ENCODE data around the gene CDC42EP3.

Gene CDC42EP3

GRCh38 chr2:37683241-37683640 lies 11.8 kb upstream of the CDC42EP3 start:
- no peak for DNase-seq

GRCh38 chr2:37682473-37682872 lies 11.0 kb upstream of the CDC42EP3 start:
- no peak for DNase-seq

GRCh38 chr2:37681587-37681986 lies 10.1 kb upstream of the CDC42EP3 start:
- no peak for DNase-seq

- DNase-seq = peak; percentile 4
Measured at GRCh38 chr2:37679072-37679695, 7.7 kb upstream of the CDC42EP3 start.

GRCh38 chr2:37676274-37676673 lies 4.8 kb upstream of the CDC42EP3 start:
- peak; percentile 70 for DNase-seq

GRCh38 chr2:37674946-37675345 lies 3.5 kb upstream of the CDC42EP3 start:
- DNase-seq = no peak

- no peak for DNase-seq
Measured at GRCh38 chr2:37672870-37673184, 1.4 kb upstream of the CDC42EP3 start.

- peak; percentile 89 for DNase-seq
Measured at GRCh38 chr2:37672104-37672869, 845 bp upstream of the CDC42EP3 start.

- DNase-seq = no peak
Measured at GRCh38 chr2:37671816-37672103, 318 bp upstream of the CDC42EP3 start.

GRCh38 chr2:37670378-37671008 lies 949 bp downstream of the CDC42EP3 start:
- DNase-seq = peak; percentile 29

- DNase-seq = peak; percentile 6
Measured at GRCh38 chr2:37669446-37669845, 2.0 kb downstream of the CDC42EP3 start.

GRCh38 chr2:37667704-37668103 lies 3.7 kb downstream of the CDC42EP3 start:
- no peak for DNase-seq

GRCh38 chr2:37666772-37667171 lies 4.7 kb downstream of the CDC42EP3 start:
- no peak for DNase-seq

GRCh38 chr2:37665604-37666362 lies 5.7 kb downstream of the CDC42EP3 start:
- no peak for DNase-seq

GRCh38 chr2:37665043-37665442 lies 6.4 kb downstream of the CDC42EP3 start:
- no peak for DNase-seq

- DNase-seq = no peak
Measured at GRCh38 chr2:37664231-37664643, 7.2 kb downstream of the CDC42EP3 start.

GRCh38 chr2:37663390-37663789 lies 8.1 kb downstream of the CDC42EP3 start:
- no peak for DNase-seq

GRCh38 chr2:37659723-37660122 lies 11.7 kb downstream of the CDC42EP3 start:
- no peak for DNase-seq

GRCh38 chr2:37658682-37659081 lies 12.8 kb downstream of the CDC42EP3 start:
- DNase-seq = no peak

- DNase-seq = no peak
Measured at GRCh38 chr2:37657471-37657870, 14.0 kb downstream of the CDC42EP3 start.

GRCh38 chr2:37656512-37657423 lies 14.7 kb downstream of the CDC42EP3 start:
- DNase-seq = peak; percentile 85

Measured in NCI-H69 (cell line).